Measurements from ENCODE around the gene ACRV1. TPM values are rescaled to one million over a fixed set of nuclear protein-coding genes. Genes with fewer than 3 reads are reported as not detected.

The ACRV1 gene
- total and polyA plus RNA-seq, 2 of the 13 experiments (the other 11 are each of a cell fraction or from before 2014, with no cell fraction given), result not detected

GRCh38 chr11:125625630-125626287 lies 54.9 kb downstream of the ACRV1 start (continued):
- 0 out of 2 replicates have a peak, but pooled peaks have one; percentile 18 for TF ChIP-seq ZNF609 (CRISPR knock-in tag; IDR thresholded peaks at IDR 0.05; ENCODE audit: borderline replicate concordance)
- TF ChIP-seq MAF1 (CRISPR knock-in tag; IDR thresholded peaks at IDR 0.05; ENCODE audit: borderline replicate concordance), result 0 out of 2 replicates have a peak, but pooled peaks have one; percentile 30
- peak; percentile 82 for TF ChIP-seq HNRNPLL (IDR thresholded peaks at IDR 0.05; ENCODE audit: low read depth, low read length, poor library complexity, severe bottlenecking)
- no peak for TF ChIP-seq PHB2 (IDR thresholded peaks at IDR 0.05; ENCODE audit: partially characterized antibody)
- TF ChIP-seq ZSCAN30 (CRISPR knock-in tag; IDR thresholded peaks at IDR 0.05), result no peak
- peak; percentile 41; the same call in 1 of the 2 replicates for TF ChIP-seq ZNF777 (CRISPR knock-in tag; IDR thresholded peaks at IDR 0.05)
- TF ChIP-seq MYC (CRISPR knock-in tag; IDR thresholded peaks at IDR 0.05; ENCODE audit: borderline replicate concordance), result peak; percentile 91
- TF ChIP-seq MYNN (CRISPR knock-in tag; IDR thresholded peaks at IDR 0.05; ENCODE audit: low read depth), result peak; percentile 67; the same call in 1 of the 2 replicates
- TF ChIP-seq PHF20 (CRISPR knock-in tag; IDR thresholded peaks at IDR 0.05), result peak; percentile 88
- TF ChIP-seq ELF3 (CRISPR knock-in tag; IDR thresholded peaks at IDR 0.05), result peak; percentile 44
- TF ChIP-seq SNAPC5 (CRISPR knock-in tag; IDR thresholded peaks at IDR 0.05; ENCODE audit: borderline replicate concordance), result peak; percentile 62; the same call in 1 of the 2 replicates
- peak; percentile 94 for TF ChIP-seq ZNF781 (CRISPR knock-in tag; IDR thresholded peaks at IDR 0.05; ENCODE audit: borderline replicate concordance, not compliant biosample characterization)
- TF ChIP-seq AFF4 (CRISPR knock-in tag; IDR thresholded peaks at IDR 0.05), result no peak
- 0 out of 2 replicates have a peak, but pooled peaks have one; percentile 84 for TF ChIP-seq ZNF256 (CRISPR knock-in tag; conservative IDR thresholded peaks at IDR 0.05)
- peak; percentile 65 for TF ChIP-seq ETV5 (CRISPR knock-in tag; IDR thresholded peaks at IDR 0.05; ENCODE audit: borderline replicate concordance)
- TF ChIP-seq ZNF224 (CRISPR knock-in tag; IDR thresholded peaks at IDR 0.05), result no peak; the same call in 1 of the 2 replicates
- TF ChIP-seq FOXP4 (CRISPR knock-in tag; IDR thresholded peaks at IDR 0.05), result peak; percentile 52; the same call in 1 of the 2 replicates

All from HepG2 (cell line).